PFSK-1 (cell line): ENCODE data around the gene TPP2.

Experiments
- POLR2AphosphoS5 ChIP-seq: IDR thresholded peaks from 2 replicates; pipeline ENCODE4 v1.6.1; 2012; ENCODE audit warnings: low read depth, mild to moderate bottlenecking, control low read depth, low read length, moderate library complexity
- SIN3A ChIP-seq: IDR thresholded peaks from 2 replicates; pipeline ENCODE4 v1.6.1; 2012; ENCODE audit warnings: mild to moderate bottlenecking, low read length, moderate library complexity, borderline replicate concordance; ENCODE audit not compliant: insufficient read depth

DNA sequence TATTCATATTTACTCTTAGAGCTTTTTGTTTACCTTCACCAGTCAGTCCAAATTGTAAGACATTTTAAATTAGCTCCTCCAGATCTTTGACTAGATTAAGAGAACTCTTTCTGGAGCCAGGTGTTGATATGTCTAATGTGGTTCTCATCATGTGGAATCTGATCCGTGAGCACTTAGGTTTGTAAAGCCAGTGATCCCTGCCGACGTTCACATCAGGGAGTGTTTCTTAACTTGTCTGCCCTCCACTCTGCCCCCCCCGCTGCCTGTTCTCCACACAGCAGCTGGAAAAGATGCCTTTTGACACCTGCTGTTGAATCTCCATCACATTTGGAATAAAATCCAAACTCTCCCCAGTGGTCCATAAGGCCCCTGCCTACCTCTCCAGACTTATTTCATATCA, 80.3 kb downstream of the TPP2 start:
- TF ChIP-seq SIN3A = no peak
- TF ChIP-seq POLR2AphosphoS5 = no peak
